K562 (cell line): ENCODE data around the gene PDE2A. TPM values are rescaled to one million over a fixed set of nuclear protein-coding genes. Genes with fewer than 3 reads are reported as not detected.

Experiments used
- ATAC-seq: fragments of 200-7000 bp; cut with Tn5 transposase; 3 replicates; pipeline ENCODE4 v1.9.1; 2020; ENCODE audit warnings: moderate library complexity
- BruUV-seq: library from RNA; stranded (reverse); fragments of 400-500 nt; replicated peaks from 2 replicates; lab custom pipeline; 2021; lab: Mats Ljungman, UMichigan
- CTCF ChIA-PET: fragments of 300-600 bp; formaldehyde crosslinking; extraction: SDS; loops from one replicate; lab custom pipeline; 2021; ENCODE audit warnings: low intra/inter-chr PET ratio; lab: Yijun Ruan, JAX
- POLR2A ChIA-PET: fragments of 300-600, 350-650 bp; sonication (Branson Sonifier 250); formaldehyde crosslinking; extraction: SDS; loops from one replicate; lab custom pipeline; 2021; ENCODE audit warnings: antibody characterized with exemption, inconsistent platforms; lab: Yijun Ruan, JAX
- DNase-seq, 4 experiments: peaks; one replicate each; pipeline versions ENCODE4 v3.0.0 to v3.0.0-alpha.2; 2011 to 2018; ENCODE audit warnings: low spot score in 3 of 4, mixed read lengths in 3 of 4; ENCODE audit errors: extremely low read depth in 1 of 4
- FAIRE-seq: peaks from 2 replicates; lab custom pipeline; 2011; peaks lifted over from hg19 to GRCh38; lab: Jason Lieb, UNC
- H2AFZ ChIP-seq: 2 replicates; pipeline ENCODE4 v1.6.0; 2011; ENCODE audit warnings: low read depth, low read length, control low read depth, inconsistent platforms
- H3K27ac ChIP-seq: fragments of 200-600 bp; 3 replicates; pipeline ENCODE4 v1.8.0; 2011; ENCODE audit warnings: low read depth, mild to moderate bottlenecking, control low read depth, inconsistent platforms, low read length, moderate library complexity, mixed read lengths; ENCODE audit errors: extremely low read depth
- H3K27me3 ChIP-seq, 2 experiments: fragments of 300-600 bp in 1 of 2; 2 replicates in 1 of 2; 3 replicates in 1 of 2; pipeline versions ENCODE4 v1.6.0 to v1.8.0; 2011; ENCODE audit warnings: inconsistent platforms in 2 of 2, low read length in 2 of 2, mild to moderate bottlenecking in 1 of 2, mixed read lengths in 1 of 2, moderate library complexity in 1 of 2; ENCODE audit not compliant: control insufficient read depth in 2 of 2, insufficient read depth in 2 of 2
- H3K36me3 ChIP-seq: fragments of 300-600 bp; 3 replicates; pipeline ENCODE4 v1.8.0; 2011; ENCODE audit warnings: mild to moderate bottlenecking, low read length, inconsistent platforms; ENCODE audit not compliant: control insufficient read depth, insufficient read depth
- H3K4me1 ChIP-seq, 2 experiments: fragments of 200-600 bp in 1 of 2; replicated peaks in 1 of 2; 2 replicates in 1 of 2; 3 replicates in 1 of 2; pipeline versions ENCODE4 v1.5.1 to v1.8.0; 2011; ENCODE audit warnings: inconsistent platforms in 2 of 2, low read length in 2 of 2, mild to moderate bottlenecking in 1 of 2, mixed read lengths in 1 of 2, moderate library complexity in 1 of 2; ENCODE audit not compliant: control insufficient read depth in 2 of 2, insufficient read depth in 2 of 2
- H3K4me2 ChIP-seq: 2 replicates; pipeline ENCODE4 v1.6.1; 2011; ENCODE audit warnings: low read length, control low read depth, inconsistent platforms, mixed read lengths; ENCODE audit not compliant: insufficient read depth
- H3K4me3 ChIP-seq: fragments of 200-600 bp; sonication (generic), shearing (Covaris generic); 2 replicates; pipeline ENCODE4 v1.5.1; 2016; ENCODE audit warnings: control low read depth, inconsistent platforms
- H3K79me2 ChIP-seq: fragments of 200-600 bp; 3 replicates; pipeline ENCODE4 v1.8.0; 2011; ENCODE audit warnings: low read length, inconsistent platforms; ENCODE audit not compliant: control insufficient read depth, insufficient read depth
- H3K9ac ChIP-seq, 2 experiments: 2 replicates each; pipeline versions ENCODE4 v1.6.0 to v1.6.1; 2011; ENCODE audit warnings: low read depth in 2 of 2, low read length in 2 of 2, control low read depth in 1 of 2, inconsistent platforms in 1 of 2, mild to moderate bottlenecking in 1 of 2, mixed read lengths in 1 of 2; ENCODE audit not compliant: insufficient read depth in 1 of 2
- H3K9me1 ChIP-seq: one replicate; pipeline ENCODE4 v1.6.0; 2011; ENCODE audit warnings: inconsistent platforms, mild to moderate bottlenecking, low read length, moderate library complexity; ENCODE audit not compliant: control insufficient read depth, insufficient read depth
- H3K9me3 ChIP-seq: replicated peaks from 2 replicates; pipeline ENCODE4 v1.5.1; 2011; ENCODE audit warnings: low read depth, low read length, inconsistent platforms; ENCODE audit not compliant: control insufficient read depth, insufficient read depth
- H4K20me1 ChIP-seq: replicated peaks from 2 replicates; pipeline ENCODE4 v1.6.1; 2011; ENCODE audit warnings: low read length, inconsistent platforms, mixed read lengths; ENCODE audit not compliant: control insufficient read depth, insufficient read depth
- CHD4 ChIP-seq: fragments of 200-600 bp; sonication (generic); IDR thresholded peaks from 3 replicates; pipeline ENCODE4 v1.6.1; 2012; ENCODE audit warnings: low read depth, mild to moderate bottlenecking, mixed read lengths, low read length, inconsistent platforms; ENCODE audit not compliant: insufficient read depth, insufficient replicate concordance, poor library complexity, severe bottlenecking
- GTF2F1 ChIP-seq: IDR thresholded peaks from 2 replicates; pipeline ENCODE4 v1.6.1; 2011; ENCODE audit warnings: low read depth, low read length, improper control_type of control experiment
- MTF1 ChIP-seq: fragments of 250-450 bp; sonication (Bioruptor Pico); IDR thresholded peaks from 2 replicates; pipeline ENCODE4 v1.9.0; 2021; ENCODE audit warnings: moderate library complexity, mild to moderate bottlenecking, inconsistent platforms, borderline replicate concordance
- NKRF ChIP-seq: fragments of 450-650 bp; IDR thresholded peaks from 2 replicates; pipeline ENCODE4 v1.6.1; 2016; ENCODE audit warnings: borderline replicate concordance
- THRB ChIP-seq: fragments of 450-650 bp; formaldehyde crosslinking; conservative IDR thresholded peaks from 2 replicates; pipeline ENCODE4 v1.4.0; 2022; ENCODE audit warnings: mild to moderate bottlenecking, missing genetic modification characterization
- ZC3H8 ChIP-seq: fragments of 450-650 bp; IDR thresholded peaks from 2 replicates; pipeline ENCODE4 v1.6.1; 2017
- WGBS: fragments of 100-300 bp; shearing (Covaris generic); methylation state at CpG from one replicate; pipeline ENCODE4 v1.1.6; 2016; ENCODE audit warnings: low coverage, mixed read lengths; ENCODE audit not compliant: insufficient coverage; ENCODE audit errors: missing lambda C conversion rate; 5-methylcytosine and 5-hydroxymethylcytosine counted together
- in situ Hi-C: fragments of 300-500 bp; cut with MboI; formaldehyde crosslinking; loops from 4 replicates; pipeline ENCODE4 v1.15.0; 2018; ENCODE audit warnings: inconsistent platforms, mixed read lengths
- intact Hi-C: fragments of 100-400 bp; cut with micrococcal nuclease; formaldehyde crosslinking; loops from 2 replicates; pipeline ENCODE4 v1.14.2; 2022
- polyA plus RNA-seq, 8 experiments: library from polyadenylated mRNA; depleted of rRNA in 4 of 8; stranded (reverse) in 5 of 8; unstranded in 3 of 8; fragments of >200 nt; fragmentation: Nextera tagmentation in 2 of 8; fragmentation: Illumina TruSeq in 1 of 8; extraction: Ambion mirVana in 2 of 8; extraction: Trizol in 1 of 8; gene quantifications; 2 replicates each; pipeline versions ENCODE4 v1.2.1 to v1.2.3, GENCODE V29; 2011 to 2014; ENCODE audit warnings: inconsistent platforms in 1 of 8, missing spikeins in 1 of 8
- total RNA-seq, 7 experiments: library from RNA; depleted of rRNA in 6 of 7; stranded (reverse); fragments of >200 nt in 6 of 7; fragmentation: Illumina TruSeq in 2 of 7; extraction: Trizol in 2 of 7; gene quantifications; 2 replicates each; pipeline versions ENCODE4 v1.2.1 to v1.2.3, GENCODE V29; 2011 to 2021; ENCODE audit warnings: low replicate concordance in 1 of 7

PDE2A gene
- total and polyA plus RNA-seq, 9 of the 15 experiments (the other 6 are each of a cell fraction or from before 2014, with no cell fraction given) = 0.07 to 15.2 (median 1.6) TPM; not detected in 1

- 65% methylated on average over 4 of the region's 4 CpGs for WGBS
- H3K27me3 ChIP-seq = no peaks in the 10 kb centered on the region
- no peak overlapping the region for H3K4me3 ChIP-seq
- no peak overlapping the region for H3K9ac ChIP-seq
- no peak for DNase-seq
- no peaks in the 10 kb centered on the region for H3K79me2 ChIP-seq
- peaks cover 86% of the 10 kb centered on the region; the same call in 2 of the 3 replicates for H3K36me3 ChIP-seq
- intact Hi-C loops (no loop called here), in situ Hi-C loops (no loop called here)
- H3K4me2 ChIP-seq = no peak overlapping the region
- no peak overlapping the region for H3K27ac ChIP-seq
- no TSS peak for BruUV-seq
- H4K20me1 ChIP-seq = no peaks in the 10 kb centered on the region
- no peaks in the 10 kb centered on the region for H3K9me3 ChIP-seq
- H3K9me1 ChIP-seq = no peaks in the 10 kb centered on the region
- TF ChIP-seq NKRF (no peak), MTF1 (CRISPR knock-in tag) (no peak), CHD4 (no peak), ZC3H8 (no peak), GTF2F1 (no peak), THRB (CRISPR knock-in tag) (no peak)
- no peak overlapping the region for H2AFZ ChIP-seq
- ChIA-PET CTCF (no interaction called here), POLR2A (no interaction called here)
- peaks cover 0 to 32% of the 10 kb centered on the region in 2 experiments; a peak in 1 of 5 replicates for H3K4me1 ChIP-seq
- no peak for FAIRE-seq
- no peak for ATAC-seq
These were observed 30.6 kb upstream of the PDE2A start for GRCh38 chr11:72704783-72705265.
